NCI-H82 treated with DMSO at 0.1 percent for 48 hours (cell line): ENCODE data around the gene TNRC6B.
"Not testable (repeated sequence)": the region's sequence is repeated elsewhere in the genome, so short reads cannot be mapped to it uniquely, and the experiment has no call there.

Source experiments
- DNase-seq: peaks from one replicate; lab custom pipeline; 2025; ENCODE audit not compliant: unreplicated experiment; lab: John Stamatoyannopoulos, UW

Gene TNRC6B

GRCh38 chr22:40276996-40277823 lies 99.5 kb downstream of the TNRC6B start:
- DNase-seq, result no peak

- DNase-seq, result no peak
These were observed 101.3 kb downstream of the TNRC6B start for GRCh38 chr22:40279017-40279416.

- DNase-seq, result no peak
These were observed 104.0 kb downstream of the TNRC6B start for GRCh38 chr22:40281717-40282116.

GRCh38 chr22:40285513-40285912 lies 107.8 kb downstream of the TNRC6B start:
- DNase-seq, result no peak

GRCh38 chr22:40289991-40290459 lies 112.3 kb downstream of the TNRC6B start:
- no peak for DNase-seq

- no peak for DNase-seq
These were observed 112.8 kb downstream of the TNRC6B start for GRCh38 chr22:40290516-40290915.

- no peak for DNase-seq
These were observed 117.0 kb downstream of the TNRC6B start for GRCh38 chr22:40294696-40295095.

GRCh38 chr22:40300316-40300715 lies 122.6 kb downstream of the TNRC6B start:
- no peak for DNase-seq

- no peak for DNase-seq
These were observed 123.4 kb downstream of the TNRC6B start for GRCh38 chr22:40300884-40301672.

GRCh38 chr22:40302149-40302548 lies 124.4 kb downstream of the TNRC6B start:
- no peak for DNase-seq

GRCh38 chr22:40305625-40306024 lies 127.9 kb downstream of the TNRC6B start:
- no peak for DNase-seq

- DNase-seq, result no peak
These were observed 131.4 kb downstream of the TNRC6B start for GRCh38 chr22:40308999-40309573.

- no peak for DNase-seq
These were observed 131.9 kb downstream of the TNRC6B start for GRCh38 chr22:40309631-40310030.

GRCh38 chr22:40310081-40310767 lies 132.5 kb downstream of the TNRC6B start:
- no peak for DNase-seq

GRCh38 chr22:40310768-40311120 lies 133.0 kb downstream of the TNRC6B start:
- DNase-seq, result no peak

GRCh38 chr22:40311646-40312045 lies 133.9 kb downstream of the TNRC6B start:
- DNase-seq, result not testable (repeated sequence)

- no peak for DNase-seq
These were observed 134.3 kb downstream of the TNRC6B start for GRCh38 chr22:40312050-40312449.

- no peak for DNase-seq
These were observed 135.3 kb downstream of the TNRC6B start for GRCh38 chr22:40313007-40313406.

GRCh38 chr22:40314041-40314440 lies 136.3 kb downstream of the TNRC6B start:
- DNase-seq, result no peak

- no peak for DNase-seq
These were observed 143.0 kb downstream of the TNRC6B start for GRCh38 chr22:40320687-40321086.

- DNase-seq, result no peak
These were observed 144.3 kb downstream of the TNRC6B start for GRCh38 chr22:40322021-40322420.
